Activated CD4-positive, alpha-beta memory T cell treated with anti-CD3 and anti-CD28 coated beads, Interleukin-2, amount 10 ng/mL, durations not matched to agents 7 days and 5 days (primary cell): ENCODE measurements around the gene ADGRL2. TPM values are rescaled to one million over a fixed set of nuclear protein-coding genes. Genes with fewer than 3 reads are reported as not detected.

ENCODE experiments used
- CTCF ChIA-PET: fragments of 350-600 bp; sonication (Branson Sonifier 250); formaldehyde crosslinking; loops from one replicate; lab custom pipeline; 2021; ENCODE audit warnings: antibody characterized with exemption, inconsistent platforms; lab: Charles Lee
- POLR2A ChIA-PET: fragments of 350-600 bp; sonication (Branson Sonifier 250); formaldehyde crosslinking; loops from one replicate; lab custom pipeline; 2021; ENCODE audit warnings: antibody characterized with exemption; lab: Charles Lee
- DNase-seq: peaks from one replicate; pipeline ENCODE4 v3.0.0-alpha.2; 2020
- H3K27ac Mint-ChIP-seq: one replicate; pipeline ENCODE4 v1.8.0; 2021; ENCODE audit warnings: mild to moderate bottlenecking, mixed read lengths
- H3K27me3 Mint-ChIP-seq: one replicate; pipeline ENCODE4 v1.8.0; 2021; ENCODE audit warnings: mixed read lengths
- H3K36me3 Mint-ChIP-seq: one replicate; pipeline ENCODE4 v1.8.0; 2021; ENCODE audit warnings: low read depth, mixed read lengths
- H3K4me1 Mint-ChIP-seq: one replicate; pipeline ENCODE4 v1.8.0; 2021; ENCODE audit warnings: mixed read lengths
- H3K4me3 Mint-ChIP-seq: one replicate; pipeline ENCODE4 v1.8.0; 2021; ENCODE audit warnings: mild to moderate bottlenecking, mixed read lengths
- H3K9me3 Mint-ChIP-seq: one replicate; pipeline ENCODE4 v1.8.0; 2021; ENCODE audit warnings: mixed read lengths
- total RNA-seq, 2 experiments: library from RNA; stranded (reverse); gene quantifications; one replicate each; pipeline ENCODE4 v1.2.3, GENCODE V29; 2021

The ADGRL2 gene
- total RNA-seq, 2 experiments from 2014 or later, result not detected

DNA sequence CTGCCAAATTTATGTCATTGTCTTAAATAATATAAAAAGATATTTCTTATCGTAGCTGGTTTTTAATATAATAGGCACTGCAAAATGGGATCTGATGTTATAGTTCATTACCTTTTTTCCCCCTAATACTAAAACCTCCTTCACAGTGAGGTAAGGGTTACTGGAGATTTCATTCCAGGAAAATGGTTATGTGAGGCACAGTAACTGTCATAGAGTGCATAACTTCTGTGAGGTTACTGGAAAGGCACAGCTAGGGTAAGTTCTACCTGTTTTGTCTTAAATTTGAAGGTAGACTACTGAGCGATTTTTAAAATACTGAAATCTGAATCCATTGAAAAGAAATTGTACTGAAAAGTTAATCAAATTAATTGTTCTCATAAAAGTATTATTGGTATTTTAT, 13.0 kb downstream of the ADGRL2 start:
- ChIA-PET CTCF (no interaction called here), POLR2A (no interaction called here)
- Mint-ChIP-seq H3K4me3 (no peak overlapping the region), H3K36me3 (no peaks in the 10 kb centered on the region), H3K9me3 (no peaks in the 10 kb centered on the region), H3K27ac (no peak overlapping the region), H3K4me1 (no peaks in the 10 kb centered on the region), H3K27me3 (no peaks in the 10 kb centered on the region)
- DNase-seq, result no peak

DNA sequence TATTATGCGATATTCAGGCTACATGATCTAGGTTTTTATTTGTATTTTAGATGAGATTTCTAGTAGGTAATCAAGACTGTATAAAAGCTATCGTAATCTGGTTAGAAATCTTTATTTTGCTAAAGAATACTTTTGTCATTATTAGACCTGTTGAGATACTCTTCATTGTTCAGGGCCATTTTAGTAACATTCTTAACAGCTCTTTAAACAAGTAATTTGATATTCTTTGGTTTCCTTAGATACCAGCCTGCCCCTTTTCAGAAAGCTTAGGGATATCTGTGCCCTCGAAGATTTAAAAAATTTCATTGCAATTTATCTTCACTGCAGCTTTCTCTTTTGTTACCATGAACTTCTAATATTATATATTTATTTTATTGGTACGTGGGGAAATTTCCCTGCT, 18.9 kb downstream of the ADGRL2 start:
- H3K9me3 Mint-ChIP-seq, result peaks cover 2% of the 10 kb centered on the region
- no peak overlapping the region for H3K4me3 Mint-ChIP-seq
- POLR2A ChIA-PET, result no interaction called here
- no peaks in the 10 kb centered on the region for H3K4me1 Mint-ChIP-seq
- CTCF ChIA-PET, result no interaction called here
- no peak overlapping the region for H3K27ac Mint-ChIP-seq
- no peak for DNase-seq
- no peaks in the 10 kb centered on the region for H3K27me3 Mint-ChIP-seq
- no peaks in the 10 kb centered on the region for H3K36me3 Mint-ChIP-seq

DNA sequence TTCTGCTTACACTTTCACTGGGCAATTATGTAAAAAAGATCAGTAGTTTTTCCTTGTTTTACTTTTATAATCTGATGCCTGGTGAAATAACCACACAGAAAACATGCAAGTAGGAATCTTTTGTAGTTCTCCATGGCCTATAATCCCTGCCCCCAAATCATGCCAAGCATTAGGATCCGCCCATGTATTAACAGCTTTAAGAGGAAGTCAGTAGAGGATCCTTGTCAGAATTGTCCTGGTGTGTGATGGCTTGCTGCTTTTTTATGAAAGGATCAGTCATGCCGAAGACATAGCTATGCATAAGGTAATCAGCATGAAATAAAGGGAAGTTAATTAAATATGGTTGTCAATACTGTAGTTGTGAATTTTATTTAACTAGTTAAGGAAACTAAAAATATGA, 20.0 kb downstream of the ADGRL2 start:
- H3K36me3 Mint-ChIP-seq, result no peaks in the 10 kb centered on the region
- ChIA-PET POLR2A (no interaction called here), CTCF (no interaction called here)
- peaks cover 2% of the 10 kb centered on the region for H3K9me3 Mint-ChIP-seq
- H3K4me3 Mint-ChIP-seq, result no peak overlapping the region
- H3K4me1 Mint-ChIP-seq, result no peaks in the 10 kb centered on the region
- H3K27me3 Mint-ChIP-seq, result no peaks in the 10 kb centered on the region
- no peak overlapping the region for H3K27ac Mint-ChIP-seq
- no peak for DNase-seq

GRCh38 chr1:81823082-81823481, 22.3 kb downstream of the ADGRL2 start:
- Mint-ChIP-seq H3K4me1 (no peaks in the 10 kb centered on the region), H3K4me3 (no peak overlapping the region), H3K36me3 (no peaks in the 10 kb centered on the region), H3K9me3 (peaks cover 2% of the 10 kb centered on the region), H3K27me3 (no peaks in the 10 kb centered on the region), H3K27ac (no peak overlapping the region)
- no peak for DNase-seq
- ChIA-PET CTCF (no interaction called here), POLR2A (no interaction called here)

GRCh38 chr1:81824759-81825158, 24.0 kb downstream of the ADGRL2 start:
- ChIA-PET POLR2A (no interaction called here), CTCF (no interaction called here)
- H3K4me3 Mint-ChIP-seq, result no peak overlapping the region
- no peak overlapping the region for H3K27ac Mint-ChIP-seq
- H3K36me3 Mint-ChIP-seq, result no peaks in the 10 kb centered on the region
- no peaks in the 10 kb centered on the region for H3K4me1 Mint-ChIP-seq
- no peaks in the 10 kb centered on the region for H3K27me3 Mint-ChIP-seq
- H3K9me3 Mint-ChIP-seq, result peaks cover 2% of the 10 kb centered on the region
- DNase-seq, result no peak

DNA sequence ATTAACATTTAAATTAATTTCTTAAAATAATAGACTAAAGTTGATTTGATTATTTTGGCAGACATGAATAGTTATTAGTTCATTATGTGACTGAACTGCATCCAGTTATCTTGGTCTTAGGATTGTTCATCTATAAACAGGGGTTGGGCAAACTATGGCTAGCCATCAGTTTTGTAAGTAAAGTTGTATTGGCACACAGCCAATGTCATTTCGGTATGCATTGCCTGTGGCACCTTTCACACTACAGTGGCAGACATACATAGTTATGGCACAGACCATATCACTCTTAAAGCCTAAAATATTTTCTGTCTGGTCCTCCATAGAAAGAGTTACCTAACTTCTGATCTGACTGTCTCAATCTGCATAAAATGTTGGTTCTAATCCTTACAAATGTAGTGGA, 27.2 kb downstream of the ADGRL2 start:
- no peak overlapping the region for H3K27ac Mint-ChIP-seq
- POLR2A ChIA-PET, result no interaction called here
- CTCF ChIA-PET, result no interaction called here

GRCh38 chr1:81832573-81832972, 31.8 kb downstream of the ADGRL2 start:
- no peaks in the 10 kb centered on the region for H3K36me3 Mint-ChIP-seq
- H3K27me3 Mint-ChIP-seq, result no peaks in the 10 kb centered on the region
- ChIA-PET CTCF (no interaction called here), POLR2A (no interaction called here)
- no peaks in the 10 kb centered on the region for H3K9me3 Mint-ChIP-seq
- no peaks in the 10 kb centered on the region for H3K4me1 Mint-ChIP-seq
- DNase-seq, result no peak
- H3K4me3 Mint-ChIP-seq, result no peak overlapping the region
- H3K27ac Mint-ChIP-seq, result no peak overlapping the region

More for the DNA sequence above, 27.2 kb downstream of the ADGRL2 start:
- no peaks in the 10 kb centered on the region for H3K36me3 Mint-ChIP-seq
- H3K4me1 Mint-ChIP-seq, result no peaks in the 10 kb centered on the region
- DNase-seq, result no peak
- no peaks in the 10 kb centered on the region for H3K9me3 Mint-ChIP-seq
- H3K27me3 Mint-ChIP-seq, result no peaks in the 10 kb centered on the region
- H3K4me3 Mint-ChIP-seq, result no peak overlapping the region

- no peak overlapping the region for H3K4me3 Mint-ChIP-seq
Observed at GRCh38 chr1:81833722-81834121, 33.0 kb downstream of the ADGRL2 start.

DNA sequence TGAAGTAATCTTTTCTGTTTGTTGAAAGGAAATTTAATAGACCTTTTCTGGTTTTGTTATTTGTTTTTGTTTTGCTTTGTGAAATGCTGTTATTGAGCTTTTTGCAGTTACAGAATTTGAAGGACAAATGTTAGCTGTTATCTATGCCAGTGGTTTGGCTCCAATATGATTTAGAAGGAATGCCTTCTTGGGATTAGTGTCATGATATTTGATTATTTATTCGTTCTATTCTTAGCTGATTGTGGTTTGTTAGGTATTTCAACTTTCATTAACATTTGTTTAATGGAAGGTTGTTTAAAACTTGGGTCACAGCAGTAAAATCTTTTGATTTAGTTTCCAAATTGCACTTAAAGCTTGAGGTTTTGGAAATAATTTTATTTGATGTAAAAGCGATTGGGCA, 33.5 kb downstream of the ADGRL2 start:
- no peak for DNase-seq
- Mint-ChIP-seq H3K27me3 (no peaks in the 10 kb centered on the region), H3K4me1 (no peaks in the 10 kb centered on the region), H3K9me3 (no peaks in the 10 kb centered on the region), H3K36me3 (no peaks in the 10 kb centered on the region), H3K4me3 (no peak overlapping the region), H3K27ac (no peak overlapping the region)
- POLR2A ChIA-PET, result no interaction called here
- CTCF ChIA-PET, result no interaction called here

More at GRCh38 chr1:81833722-81834121, 33.0 kb downstream of the ADGRL2 start:
- no peaks in the 10 kb centered on the region for H3K27me3 Mint-ChIP-seq
- H3K4me1 Mint-ChIP-seq, result no peaks in the 10 kb centered on the region
- ChIA-PET POLR2A (no interaction called here), CTCF (no interaction called here)
- H3K9me3 Mint-ChIP-seq, result no peaks in the 10 kb centered on the region
- no peak for DNase-seq
- no peak overlapping the region for H3K27ac Mint-ChIP-seq
- no peaks in the 10 kb centered on the region for H3K36me3 Mint-ChIP-seq

GRCh38 chr1:81834921-81835698, 34.4 kb downstream of the ADGRL2 start:
- ChIA-PET CTCF (no interaction called here), POLR2A (no interaction called here)
- H3K4me1 Mint-ChIP-seq, result no peaks in the 10 kb centered on the region
- no peaks in the 10 kb centered on the region for H3K9me3 Mint-ChIP-seq
- H3K27ac Mint-ChIP-seq, result no peak overlapping the region
- DNase-seq, result no peak
- H3K27me3 Mint-ChIP-seq, result no peaks in the 10 kb centered on the region
- no peak overlapping the region for H3K4me3 Mint-ChIP-seq
- no peaks in the 10 kb centered on the region for H3K36me3 Mint-ChIP-seq

DNA sequence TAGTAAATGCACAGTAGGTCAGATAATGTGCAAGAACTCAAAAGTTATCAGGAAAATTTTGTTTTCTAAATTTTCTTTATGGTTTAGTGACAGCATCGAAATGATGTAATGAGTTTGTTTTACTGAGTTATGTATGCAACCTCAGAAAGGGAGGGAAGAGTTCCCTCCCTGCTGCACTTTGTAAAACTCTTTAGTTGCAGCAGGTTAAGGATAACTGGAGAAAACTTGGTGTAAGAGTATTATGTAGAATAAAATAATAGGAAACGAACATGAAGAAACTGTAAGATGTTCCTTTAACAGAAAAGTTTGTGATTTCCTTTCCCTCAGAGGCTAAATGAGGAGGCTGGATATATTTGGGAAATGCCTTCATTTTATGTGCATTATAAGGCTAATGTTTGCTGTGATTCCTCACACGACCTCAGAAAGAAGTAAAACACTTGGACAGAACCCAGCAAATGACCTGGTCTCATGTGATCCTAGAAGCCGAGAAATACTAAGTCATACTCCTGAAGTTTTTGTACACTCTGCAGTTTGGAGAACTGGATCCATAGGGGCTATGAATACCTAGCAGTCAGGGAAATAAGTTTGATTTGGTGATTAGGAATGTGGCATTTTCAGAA, 35.4 kb downstream of the ADGRL2 start:
- no peak for DNase-seq
- H3K9me3 Mint-ChIP-seq, result no peaks in the 10 kb centered on the region
- H3K27ac Mint-ChIP-seq, result no peak overlapping the region
- POLR2A ChIA-PET, result no interaction called here
- H3K36me3 Mint-ChIP-seq, result no peaks in the 10 kb centered on the region
- H3K4me3 Mint-ChIP-seq, result no peak overlapping the region
- CTCF ChIA-PET, result no interaction called here
- H3K4me1 Mint-ChIP-seq, result no peaks in the 10 kb centered on the region
- H3K27me3 Mint-ChIP-seq, result no peaks in the 10 kb centered on the region

- no peak for DNase-seq
- no peak overlapping the region for H3K27ac Mint-ChIP-seq
- H3K36me3 Mint-ChIP-seq, result no peaks in the 10 kb centered on the region
- no peak overlapping the region for H3K4me3 Mint-ChIP-seq
- peaks cover under 1% of the 10 kb centered on the region for H3K9me3 Mint-ChIP-seq
- no peaks in the 10 kb centered on the region for H3K4me1 Mint-ChIP-seq
- no peaks in the 10 kb centered on the region for H3K27me3 Mint-ChIP-seq
- ChIA-PET POLR2A (no interaction called here), CTCF (no interaction called here)
Observed at GRCh38 chr1:81838600-81839218, 38.0 kb downstream of the ADGRL2 start.

- POLR2A ChIA-PET, result no interaction called here
- CTCF ChIA-PET, result no interaction called here
- no peak for DNase-seq
- Mint-ChIP-seq H3K27ac (no peak overlapping the region), H3K27me3 (no peaks in the 10 kb centered on the region), H3K36me3 (no peaks in the 10 kb centered on the region), H3K4me1 (no peaks in the 10 kb centered on the region), H3K4me3 (no peak overlapping the region), H3K9me3 (peaks cover 2% of the 10 kb centered on the region)
Observed at GRCh38 chr1:81840805-81841204, 40.1 kb downstream of the ADGRL2 start.
